Pancreas (tissue), 10 donors: ENCODE measurements around the gene MVK. TPM values are rescaled to one million over a fixed set of nuclear protein-coding genes. Genes with fewer than 3 reads are reported as not detected.
A peak's percentile ranks its signal among the peaks of the same experiment; 100 is the strongest.

Experiments used
- ATAC-seq, 4 donors: fragments of 200-7000 bp; cut with Tn5 transposase; one replicate each; pipeline versions ENCODE4 v1.8.0 to v1.9.1; 2020; ENCODE audit warnings: mild to moderate bottlenecking in 4 of 4, moderate library complexity in 4 of 4
- DNase-seq, 6 donors: peaks; one replicate each; pipeline ENCODE4 v3.0.0-alpha.2; 2020
- FAIRE-seq: peaks from 2 replicates; lab custom pipeline; 2012; peaks lifted over from hg19 to GRCh38; lab: Jason Lieb, UNC
- H3K27ac ChIP-seq, 4 donors: fragments of 200-600 bp; sonication (generic); 1 replicate in 3 of 4; 2 replicates in 1 of 4; pipeline versions ENCODE4 v1.5.0 to v1.8.0; 2020
- H3K27me3 ChIP-seq, 4 donors: fragments of 200-600 bp; one replicate each; pipeline ENCODE4 v1.8.0; 2021
- H3K36me3 ChIP-seq, 3 donors: fragments of 200-600 bp; sonication (generic) in 1 of 3; one replicate each; pipeline versions ENCODE4 v1.5.0 to v1.8.0; 2020 to 2021
- H3K4me1 ChIP-seq, 3 donors: fragments of 200-600 bp; one replicate each; pipeline ENCODE4 v1.8.0; 2021
- H3K4me3 ChIP-seq, 4 donors: fragments of 200-600 bp; sonication (generic) in 2 of 4; one replicate each; pipeline versions ENCODE4 v1.5.0 to v1.8.0; 2020 to 2021
- H3K9me3 ChIP-seq, 4 donors: fragments of 200-600 bp; one replicate each; pipeline ENCODE4 v1.8.0; 2021
- WGBS, 2 donors: extraction: QIAGEN DNeasy Blood & Tissue Kit; methylation state at CpG; one replicate each; pipeline ENCODE4 v1.1.7; 2013; 5-methylcytosine and 5-hydroxymethylcytosine counted together
- intact Hi-C, 3 donors: fragments of 100-400 bp; cut with DNase I; formaldehyde crosslinking; loops; one replicate each; pipeline versions ENCODE4 v1.11.1 to v1.14.2; 2022
- polyA plus RNA-seq, 2 donors: library from polyadenylated mRNA; stranded (reverse); fragments of 200-250 nt; gene quantifications; one replicate each; pipeline ENCODE4 v1.2.3, GENCODE V29; 2013
- total RNA-seq, 6 donors: library from RNA; stranded (reverse); fragmentation: NEBNext Ultra II Directional in 4 of 6; extraction: Animal tissue kit (Norgen Biotek cat#: 25700) in 4 of 6; gene quantifications; one replicate each; pipeline versions ENCODE4 v1.2.1 to v1.2.4, GENCODE V29; 2021 to 2023
- TF ChIP-seq, protein P1 (sequence below), 4 donors: fragments of 200-600 bp; sonication (generic) in 3 of 4; IDR thresholded peaks; one replicate each; pipeline versions ENCODE4 v1.5.0 to v1.8.0; 2021; ENCODE audit warnings: antibody characterized with exemption in 4 of 4
- donor health status: healthy with polysubstance abuse.
- donor health status: DM: no; HTN: no; CAD: no; lungs with moderate emphysema.
- donor health status: DM: no; HTN: no; CAD: no.
- donor health status: control.
- donor health status: control.
- donor health status: Bipolar disorder and iron deficiency.
- donor health status: DM: yes; HTN: yes; CAD: no.
- donor health status: DM: no; HTN: no; CAD: no.
- donor health status: DM: no; HTN: no; CAD: no.
- donor health status: DM: yes; HTN: yes; CAD: no.

Gene MVK
- total and polyA plus RNA-seq, 8 donors: 5.8 to 15.9 (median 7.4) TPM

DNA sequence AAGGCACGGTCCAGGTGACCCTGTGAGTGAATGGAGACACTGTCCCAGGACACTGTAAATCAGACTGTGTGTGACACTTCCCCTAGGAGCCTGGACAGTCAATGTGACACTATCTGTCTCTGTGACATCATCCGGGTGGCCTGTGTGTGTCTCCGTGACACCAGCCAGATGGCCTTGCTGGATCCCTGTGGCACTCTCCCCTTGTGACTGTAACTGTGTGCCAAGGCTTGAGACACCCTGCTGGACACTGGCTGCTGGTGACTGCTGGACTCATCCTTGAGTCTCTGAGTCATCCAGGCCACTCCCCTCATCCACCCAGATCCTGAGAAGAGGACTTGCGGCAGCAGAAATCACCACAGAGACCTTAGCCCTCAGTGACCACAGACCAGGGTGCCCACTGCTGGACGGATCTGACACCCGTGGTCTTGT lies 51.6 kb downstream of the MVK start:
- ATAC-seq: peak in 2 of 4 donors; percentile 20 to 44
- FAIRE-seq: no peak
- Histone ChIP-seq H3K27ac (no peak overlapping the region), H3K36me3 (no peaks in the 10 kb centered on the region), H3K4me1 (no peaks in the 10 kb centered on the region), H3K9me3 (no peaks in the 10 kb centered on the region), H3K27me3 (no peaks in the 10 kb centered on the region), H3K4me3 (no peak overlapping the region)
- TF ChIP-seq, protein P1, sequence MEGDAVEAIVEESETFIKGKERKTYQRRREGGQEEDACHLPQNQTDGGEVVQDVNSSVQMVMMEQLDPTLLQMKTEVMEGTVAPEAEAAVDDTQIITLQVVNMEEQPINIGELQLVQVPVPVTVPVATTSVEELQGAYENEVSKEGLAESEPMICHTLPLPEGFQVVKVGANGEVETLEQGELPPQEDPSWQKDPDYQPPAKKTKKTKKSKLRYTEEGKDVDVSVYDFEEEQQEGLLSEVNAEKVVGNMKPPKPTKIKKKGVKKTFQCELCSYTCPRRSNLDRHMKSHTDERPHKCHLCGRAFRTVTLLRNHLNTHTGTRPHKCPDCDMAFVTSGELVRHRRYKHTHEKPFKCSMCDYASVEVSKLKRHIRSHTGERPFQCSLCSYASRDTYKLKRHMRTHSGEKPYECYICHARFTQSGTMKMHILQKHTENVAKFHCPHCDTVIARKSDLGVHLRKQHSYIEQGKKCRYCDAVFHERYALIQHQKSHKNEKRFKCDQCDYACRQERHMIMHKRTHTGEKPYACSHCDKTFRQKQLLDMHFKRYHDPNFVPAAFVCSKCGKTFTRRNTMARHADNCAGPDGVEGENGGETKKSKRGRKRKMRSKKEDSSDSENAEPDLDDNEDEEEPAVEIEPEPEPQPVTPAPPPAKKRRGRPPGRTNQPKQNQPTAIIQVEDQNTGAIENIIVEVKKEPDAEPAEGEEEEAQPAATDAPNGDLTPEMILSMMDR (IDR thresholded peaks at IDR 0.05): no peak
- no peak for DNase-seq
- WGBS, 2 donors: 68 to 76% methylated on average over 6 of the region's 6 CpGs
- intact Hi-C loops: no loop called here

DNA sequence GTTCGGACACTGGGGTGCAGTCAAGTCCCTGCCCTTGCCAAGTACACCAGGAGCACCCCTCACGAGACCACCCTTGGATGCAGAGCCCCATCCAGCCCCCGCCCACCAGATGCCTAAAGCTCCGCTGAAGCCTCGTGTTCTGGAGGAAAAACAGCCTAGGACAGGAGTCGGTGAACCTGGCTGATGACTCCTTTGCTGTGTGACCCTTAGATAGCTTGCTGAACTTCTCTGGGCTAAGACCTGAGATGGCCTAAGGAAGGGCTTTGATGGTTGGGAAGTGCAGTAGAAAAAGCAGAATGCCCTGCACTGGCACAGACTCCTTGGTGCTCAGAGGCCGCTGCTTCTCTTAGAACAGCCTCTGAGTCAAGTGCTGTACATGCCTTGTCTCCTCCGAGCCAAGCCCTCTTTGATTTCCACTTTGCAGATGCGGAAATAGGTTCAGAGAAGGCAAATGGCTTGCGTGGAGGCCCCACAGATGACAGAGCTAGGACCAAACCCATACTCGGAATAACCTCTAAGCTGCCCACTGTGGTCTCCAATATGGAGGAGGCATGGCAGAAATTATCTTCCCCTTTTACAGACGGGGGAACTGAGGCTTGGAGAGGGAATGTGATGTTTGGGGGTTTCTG lies 52.3 kb downstream of the MVK start:
- intact Hi-C loops: no loop called here
- no peaks in the 10 kb centered on the region for H3K27me3 ChIP-seq
- H3K4me1 ChIP-seq: no peaks in the 10 kb centered on the region
- no peak overlapping the region for H3K27ac ChIP-seq
- ATAC-seq (no peak), DNase-seq (no peak), FAIRE-seq (no peak)
- TF ChIP-seq, protein P1 (IDR thresholded peaks at IDR 0.05): no peak
- WGBS, 2 donors: 62 to 74% methylated on average over 12 of the region's 12 CpGs
- H3K9me3 ChIP-seq: no peaks in the 10 kb centered on the region
- no peaks in the 10 kb centered on the region for H3K36me3 ChIP-seq
- H3K4me3 ChIP-seq: no peak overlapping the region

DNA sequence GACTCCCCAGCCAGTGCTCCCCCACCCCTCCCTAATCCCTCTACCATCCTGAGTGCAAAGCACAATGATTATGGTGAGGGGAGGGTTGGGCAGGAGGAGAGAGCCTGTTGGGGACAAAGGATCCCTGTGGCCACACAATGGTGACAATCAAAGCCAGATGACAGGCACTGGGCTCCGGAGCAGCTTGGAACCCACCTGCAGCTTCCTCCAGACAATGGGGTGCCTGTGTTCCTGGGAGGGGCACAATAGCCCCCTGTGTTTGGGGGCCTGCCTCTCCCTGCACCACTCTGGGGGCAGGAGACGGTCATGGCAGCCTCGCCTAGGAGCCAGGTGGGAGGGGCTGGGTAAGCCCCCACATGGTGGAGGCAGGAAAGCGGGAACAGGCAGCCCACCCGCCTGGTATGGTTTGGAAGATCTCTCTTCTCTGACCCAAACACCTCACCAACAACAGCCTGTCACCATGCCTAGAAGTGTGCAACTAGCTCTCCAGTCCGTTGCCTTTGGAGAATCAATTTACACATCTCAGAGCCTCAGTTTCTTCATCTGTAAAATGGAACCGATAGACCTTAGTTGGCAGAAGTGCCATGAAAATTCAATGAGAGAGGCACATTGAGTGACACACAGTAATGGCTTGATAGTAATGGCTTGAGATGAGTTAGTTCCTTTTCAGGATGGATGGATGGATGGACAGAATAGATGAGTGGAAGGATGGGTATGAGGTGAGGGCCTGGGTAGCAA lies 53.0 kb downstream of the MVK start:
- TF ChIP-seq, protein P1 (IDR thresholded peaks at IDR 0.05): no peak
- ATAC-seq (no peak), DNase-seq (no peak), FAIRE-seq (no peak)
- Histone ChIP-seq H3K27me3 (no peaks in the 10 kb centered on the region), H3K36me3 (no peaks in the 10 kb centered on the region), H3K27ac (no peak overlapping the region), H3K4me1 (no peaks in the 10 kb centered on the region), H3K4me3 (no peak overlapping the region), H3K9me3 (no peaks in the 10 kb centered on the region)
- 65 to 68% methylated on average over 6 to 7 of the region's 7 CpGs for WGBS, 2 donors
- intact Hi-C loops: no loop called here

DNA sequence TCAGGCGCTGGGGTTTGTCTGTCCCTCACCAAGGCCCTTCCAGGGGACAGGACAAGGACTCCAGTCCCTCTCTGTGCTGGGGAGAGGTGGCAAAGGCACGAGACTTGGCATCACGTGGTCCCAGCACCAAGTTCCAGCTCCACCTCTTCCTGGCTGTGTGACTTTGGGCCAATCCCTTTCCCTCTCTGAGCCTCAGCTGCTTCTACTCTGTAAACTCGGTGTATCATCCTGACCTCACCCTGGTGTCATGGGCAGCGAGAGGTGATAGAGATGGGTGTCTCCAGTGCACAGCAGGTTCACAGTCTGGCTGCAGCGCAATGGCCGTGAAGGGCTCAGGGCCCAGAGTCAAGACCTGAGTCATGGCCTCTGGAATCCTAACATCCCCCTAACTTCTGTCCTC lies 54.0 kb downstream of the MVK start:
- no peak for FAIRE-seq

More for the DNA sequence above, 54.0 kb downstream of the MVK start:
- WGBS, 2 donors: 68 to 79% methylated on average over 7 of the region's 7 CpGs
- DNase-seq (no peak), ATAC-seq (no peak)
- Histone ChIP-seq H3K4me1 (no peaks in the 10 kb centered on the region), H3K36me3 (no peaks in the 10 kb centered on the region), H3K4me3 (no peak overlapping the region), H3K27ac (no peak overlapping the region), H3K27me3 (no peaks in the 10 kb centered on the region), H3K9me3 (no peaks in the 10 kb centered on the region)
- TF ChIP-seq, protein P1 (IDR thresholded peaks at IDR 0.05): no peak
- intact Hi-C loops: no loop called here
